K562 (cell line): ENCODE measurements around the gene EPHA10. TPM values are rescaled to one million over a fixed set of nuclear protein-coding genes. Genes with fewer than 3 reads are reported as not detected.

Experiments
- ATAC-seq: fragments of 200-7000 bp; cut with Tn5 transposase; 3 replicates; pipeline ENCODE4 v1.9.1; 2020; ENCODE audit warnings: moderate library complexity
- BruUV-seq: library from RNA; stranded (reverse); fragments of 400-500 nt; replicated peaks from 2 replicates; lab custom pipeline; 2021; lab: Mats Ljungman, UMichigan
- CTCF ChIA-PET: fragments of 300-600 bp; formaldehyde crosslinking; extraction: SDS; loops from one replicate; lab custom pipeline; 2021; ENCODE audit warnings: low intra/inter-chr PET ratio; lab: Yijun Ruan, JAX
- POLR2A ChIA-PET: fragments of 300-600, 350-650 bp; sonication (Branson Sonifier 250); formaldehyde crosslinking; extraction: SDS; loops from one replicate; lab custom pipeline; 2021; ENCODE audit warnings: antibody characterized with exemption, inconsistent platforms; lab: Yijun Ruan, JAX
- DNase-seq, 4 experiments: peaks; one replicate each; pipeline versions ENCODE4 v3.0.0 to v3.0.0-alpha.2; 2011 to 2018; ENCODE audit warnings: low spot score in 3 of 4, mixed read lengths in 3 of 4; ENCODE audit errors: extremely low read depth in 1 of 4
- FAIRE-seq: peaks from 2 replicates; lab custom pipeline; 2011; peaks lifted over from hg19 to GRCh38; lab: Jason Lieb, UNC
- H2AFZ ChIP-seq: 2 replicates; pipeline ENCODE4 v1.6.0; 2011; ENCODE audit warnings: low read depth, low read length, control low read depth, inconsistent platforms
- H3K27ac ChIP-seq: fragments of 200-600 bp; 3 replicates; pipeline ENCODE4 v1.8.0; 2011; ENCODE audit warnings: low read depth, mild to moderate bottlenecking, control low read depth, inconsistent platforms, low read length, moderate library complexity, mixed read lengths; ENCODE audit errors: extremely low read depth
- H3K27me3 ChIP-seq, 2 experiments: fragments of 300-600 bp in 1 of 2; 2 replicates in 1 of 2; 3 replicates in 1 of 2; pipeline versions ENCODE4 v1.6.0 to v1.8.0; 2011; ENCODE audit warnings: inconsistent platforms in 2 of 2, low read length in 2 of 2, mild to moderate bottlenecking in 1 of 2, mixed read lengths in 1 of 2, moderate library complexity in 1 of 2; ENCODE audit not compliant: control insufficient read depth in 2 of 2, insufficient read depth in 2 of 2
- H3K36me3 ChIP-seq: fragments of 300-600 bp; 3 replicates; pipeline ENCODE4 v1.8.0; 2011; ENCODE audit warnings: mild to moderate bottlenecking, low read length, inconsistent platforms; ENCODE audit not compliant: control insufficient read depth, insufficient read depth
- H3K4me1 ChIP-seq, 2 experiments: fragments of 200-600 bp in 1 of 2; replicated peaks in 1 of 2; 2 replicates in 1 of 2; 3 replicates in 1 of 2; pipeline versions ENCODE4 v1.5.1 to v1.8.0; 2011; ENCODE audit warnings: inconsistent platforms in 2 of 2, low read length in 2 of 2, mild to moderate bottlenecking in 1 of 2, mixed read lengths in 1 of 2, moderate library complexity in 1 of 2; ENCODE audit not compliant: control insufficient read depth in 2 of 2, insufficient read depth in 2 of 2
- H3K4me2 ChIP-seq: 2 replicates; pipeline ENCODE4 v1.6.1; 2011; ENCODE audit warnings: low read length, control low read depth, inconsistent platforms, mixed read lengths; ENCODE audit not compliant: insufficient read depth
- H3K4me3 ChIP-seq: fragments of 200-600 bp; sonication (generic), shearing (Covaris generic); 2 replicates; pipeline ENCODE4 v1.5.1; 2016; ENCODE audit warnings: control low read depth, inconsistent platforms
- H3K79me2 ChIP-seq: fragments of 200-600 bp; 3 replicates; pipeline ENCODE4 v1.8.0; 2011; ENCODE audit warnings: low read length, inconsistent platforms; ENCODE audit not compliant: control insufficient read depth, insufficient read depth
- H3K9ac ChIP-seq, 2 experiments: 2 replicates each; pipeline versions ENCODE4 v1.6.0 to v1.6.1; 2011; ENCODE audit warnings: low read depth in 2 of 2, low read length in 2 of 2, control low read depth in 1 of 2, inconsistent platforms in 1 of 2, mild to moderate bottlenecking in 1 of 2, mixed read lengths in 1 of 2; ENCODE audit not compliant: insufficient read depth in 1 of 2
- H3K9me1 ChIP-seq: one replicate; pipeline ENCODE4 v1.6.0; 2011; ENCODE audit warnings: inconsistent platforms, mild to moderate bottlenecking, low read length, moderate library complexity; ENCODE audit not compliant: control insufficient read depth, insufficient read depth
- H3K9me3 ChIP-seq: replicated peaks from 2 replicates; pipeline ENCODE4 v1.5.1; 2011; ENCODE audit warnings: low read depth, low read length, inconsistent platforms; ENCODE audit not compliant: control insufficient read depth, insufficient read depth
- H4K20me1 ChIP-seq: replicated peaks from 2 replicates; pipeline ENCODE4 v1.6.1; 2011; ENCODE audit warnings: low read length, inconsistent platforms, mixed read lengths; ENCODE audit not compliant: control insufficient read depth, insufficient read depth
- CAMTA2 ChIP-seq: fragments of 250-450 bp; sonication (Bioruptor Pico); conservative IDR thresholded peaks from 2 replicates; pipeline ENCODE4 v1.5.1; 2022
- KDM5B ChIP-seq: fragments of 200-600 bp; sonication (generic); IDR thresholded peaks from 2 replicates; pipeline ENCODE4 v1.6.1; 2012; ENCODE audit warnings: low read depth, mild to moderate bottlenecking, moderate library complexity, low read length, control low read depth, inconsistent platforms; ENCODE audit not compliant: insufficient replicate concordance
- NFE2L1 ChIP-seq: fragments of 450-650 bp; IDR thresholded peaks from 2 replicates; pipeline ENCODE4 v1.6.1; 2016; ENCODE audit warnings: missing genetic modification characterization, low read depth, mild to moderate bottlenecking, missing compliant biosample characterization, moderate library complexity, borderline replicate concordance
- STAT6 ChIP-seq: sonication (generic); formaldehyde crosslinking; IDR thresholded peaks from 2 replicates; pipeline ENCODE4 v1.8.1; 2023; ENCODE audit warnings: mild to moderate bottlenecking, missing genetic modification reagents
- TFE3 ChIP-seq: fragments of 450-650 bp; formaldehyde crosslinking; IDR thresholded peaks from 2 replicates; pipeline ENCODE4 v1.4.0; 2020; ENCODE audit warnings: mild to moderate bottlenecking, mixed read lengths
- ZBTB26 ChIP-seq: fragments of 450-650 bp; formaldehyde crosslinking; IDR thresholded peaks from 2 replicates; pipeline ENCODE4 v1.4.0; 2022; ENCODE audit warnings: missing genetic modification characterization
- ZBTB33 ChIP-seq: sonication (generic); formaldehyde crosslinking; IDR thresholded peaks from 2 replicates; pipeline ENCODE4 v1.8.1; 2023; ENCODE audit warnings: mild to moderate bottlenecking, missing genetic modification reagents
- WGBS: fragments of 100-300 bp; shearing (Covaris generic); methylation state at CpG from one replicate; pipeline ENCODE4 v1.1.6; 2016; ENCODE audit warnings: low coverage, mixed read lengths; ENCODE audit not compliant: insufficient coverage; ENCODE audit errors: missing lambda C conversion rate; 5-methylcytosine and 5-hydroxymethylcytosine counted together
- in situ Hi-C: fragments of 300-500 bp; cut with MboI; formaldehyde crosslinking; loops from 4 replicates; pipeline ENCODE4 v1.15.0; 2018; ENCODE audit warnings: inconsistent platforms, mixed read lengths
- intact Hi-C: fragments of 100-400 bp; cut with micrococcal nuclease; formaldehyde crosslinking; loops from 2 replicates; pipeline ENCODE4 v1.14.2; 2022
- polyA plus RNA-seq, 8 experiments: library from polyadenylated mRNA; depleted of rRNA in 4 of 8; stranded (reverse) in 5 of 8; unstranded in 3 of 8; fragments of >200 nt; fragmentation: Nextera tagmentation in 2 of 8; fragmentation: Illumina TruSeq in 1 of 8; extraction: Ambion mirVana in 2 of 8; extraction: Trizol in 1 of 8; gene quantifications; 2 replicates each; pipeline versions ENCODE4 v1.2.1 to v1.2.3, GENCODE V29; 2011 to 2014; ENCODE audit warnings: inconsistent platforms in 1 of 8, missing spikeins in 1 of 8
- total RNA-seq, 7 experiments: library from RNA; depleted of rRNA in 6 of 7; stranded (reverse); fragments of >200 nt in 6 of 7; fragmentation: Illumina TruSeq in 2 of 7; extraction: Trizol in 2 of 7; gene quantifications; 2 replicates each; pipeline versions ENCODE4 v1.2.1 to v1.2.3, GENCODE V29; 2011 to 2021; ENCODE audit warnings: low replicate concordance in 1 of 7

The EPHA10 gene
- total and polyA plus RNA-seq, 9 of the 15 experiments (the other 6 are each of a cell fraction or from before 2014, with no cell fraction given): 0.03 TPM; not detected in 8

- in situ Hi-C loops: no loop called here
- Histone ChIP-seq H3K79me2 (no peaks in the 10 kb centered on the region), H2AFZ (no peak overlapping the region), H3K9me3 (no peaks in the 10 kb centered on the region), H3K27me3 (peaks cover 22 to 39% of the 10 kb centered on the region in 2 experiments), H3K9ac (no peak overlapping the region), H3K9me1 (no peaks in the 10 kb centered on the region), H3K36me3 (no peaks in the 10 kb centered on the region), H3K4me3 (no peak overlapping the region), H4K20me1 (peaks cover 5% of the 10 kb centered on the region; the same call in 1 of the 2 replicates), H3K27ac (no peak overlapping the region), H3K4me2 (no peak overlapping the region), H3K4me1 (peaks cover 0 to 12% of the 10 kb centered on the region in 2 experiments; a peak in 2 of 5 replicates)
- no TSS peak for BruUV-seq
- ChIA-PET CTCF (no interaction called here), POLR2A (no interaction called here)
- WGBS: 45% methylated on average over 31 of the region's 52 CpGs
- FAIRE-seq: no peak
- ATAC-seq: no peak
- intact Hi-C loops: no loop called here
- DNase-seq: no peak
- TF ChIP-seq ZBTB33: no peak
- TF ChIP-seq NFE2L1 (tag): no peak
- no peak for TF ChIP-seq KDM5B
- TF ChIP-seq STAT6: no peak
- no peak for TF ChIP-seq TFE3 (CRISPR knock-in tag)
- no peak for TF ChIP-seq CAMTA2 (CRISPR knock-in tag)
- TF ChIP-seq ZBTB26 (CRISPR knock-in tag): no peak
Observed at GRCh38 chr1:37753473-37754321, 11.2 kb downstream of the EPHA10 start.
